HG02852 (cell line): ENCODE measurements around the gene NXN.
"Not testable (repeated sequence)": the region's sequence is repeated elsewhere in the genome, so short reads cannot be mapped to it uniquely, and the experiment has no call there.

Experiments
- ATAC-seq: cut with Tn5 transposase; IDR thresholded peaks from one replicate; pipeline ENCODE4 v1.9.1; 2021; ENCODE audit warnings: mild to moderate bottlenecking, moderate library complexity; ENCODE audit not compliant: unreplicated experiment

The NXN gene

DNA sequence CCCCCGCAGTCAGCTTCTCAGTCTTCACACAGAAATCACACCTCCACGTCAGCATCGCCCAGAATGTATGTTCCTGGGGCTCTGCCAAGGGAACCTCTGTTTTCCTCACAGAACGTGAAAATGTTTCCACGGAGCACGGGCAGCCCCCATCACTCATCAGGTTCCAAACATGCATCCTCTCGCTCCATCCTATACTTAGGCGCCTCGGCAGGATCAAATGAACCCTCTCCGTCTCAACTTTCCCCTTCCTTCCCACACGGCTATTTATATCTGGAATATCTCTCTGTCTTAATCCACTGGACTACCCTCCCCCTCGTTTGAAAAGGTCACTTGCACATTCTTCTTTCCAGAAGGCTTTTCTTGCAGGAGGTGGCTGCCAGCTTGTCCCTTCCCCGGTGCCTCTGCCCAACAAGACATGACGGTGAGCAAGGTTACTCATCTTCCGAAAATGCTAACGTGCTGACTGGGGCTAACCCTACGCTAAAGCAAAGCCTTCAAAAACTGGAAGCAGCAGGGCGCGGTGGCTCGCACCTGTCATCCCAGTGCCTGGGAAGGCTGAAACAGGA, 21.6 kb downstream of the NXN start:
- ATAC-seq: no peak

DNA sequence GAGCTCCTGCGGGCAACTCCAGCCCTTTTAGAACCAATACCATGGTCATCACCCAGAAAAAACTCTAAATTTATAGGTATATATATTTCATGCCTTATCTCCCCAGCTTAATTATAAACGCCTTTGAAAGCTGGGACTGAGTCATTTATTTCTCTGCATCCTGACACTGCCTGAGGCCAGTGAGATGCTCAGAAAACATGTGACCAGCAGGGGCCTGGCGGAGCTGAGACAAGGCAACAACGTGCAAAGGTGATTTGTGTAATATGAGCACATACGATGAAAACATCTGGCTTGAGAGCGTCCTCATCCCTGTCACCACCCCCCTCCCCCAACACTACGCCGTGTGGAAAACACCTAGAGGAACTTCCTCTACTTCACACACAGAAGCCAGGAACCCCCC, 22.7 kb downstream of the NXN start:
- no peak for ATAC-seq

DNA sequence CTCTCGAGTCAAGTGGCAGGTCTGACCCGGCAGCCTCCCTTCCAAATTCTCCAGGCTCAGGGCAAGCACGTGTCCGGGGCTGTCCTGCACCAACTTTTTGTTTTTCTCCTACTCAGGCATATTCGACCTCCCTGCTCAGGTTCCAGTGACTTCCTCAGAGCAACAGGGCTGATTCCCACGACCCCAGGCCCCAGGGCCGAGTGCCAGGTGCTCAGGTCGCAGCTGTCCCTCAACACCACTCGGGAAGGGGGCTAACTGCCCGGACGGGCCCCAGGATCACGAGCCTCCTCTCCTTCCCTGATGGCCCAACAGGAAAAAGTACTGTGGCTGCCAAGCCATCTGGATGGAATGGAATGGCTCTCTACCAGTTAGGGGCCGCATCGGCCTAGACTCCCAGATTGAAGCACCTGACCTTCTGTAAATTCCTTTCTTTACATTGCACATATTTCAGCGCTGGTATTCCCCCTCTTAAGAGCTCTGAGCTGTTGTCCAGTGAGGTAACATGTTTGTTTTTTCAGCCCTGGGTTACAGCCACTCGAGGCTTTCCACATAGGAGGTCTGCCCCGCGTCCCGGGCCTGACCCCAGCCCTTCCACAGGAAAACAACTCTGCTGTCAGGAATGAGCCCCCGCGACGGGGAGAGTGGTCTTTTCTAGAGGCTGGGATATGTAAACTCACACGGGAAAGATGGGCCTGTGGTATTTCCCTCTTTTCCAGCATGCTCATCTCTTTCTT, 25.0 kb downstream of the NXN start:
- ATAC-seq: no peak

DNA sequence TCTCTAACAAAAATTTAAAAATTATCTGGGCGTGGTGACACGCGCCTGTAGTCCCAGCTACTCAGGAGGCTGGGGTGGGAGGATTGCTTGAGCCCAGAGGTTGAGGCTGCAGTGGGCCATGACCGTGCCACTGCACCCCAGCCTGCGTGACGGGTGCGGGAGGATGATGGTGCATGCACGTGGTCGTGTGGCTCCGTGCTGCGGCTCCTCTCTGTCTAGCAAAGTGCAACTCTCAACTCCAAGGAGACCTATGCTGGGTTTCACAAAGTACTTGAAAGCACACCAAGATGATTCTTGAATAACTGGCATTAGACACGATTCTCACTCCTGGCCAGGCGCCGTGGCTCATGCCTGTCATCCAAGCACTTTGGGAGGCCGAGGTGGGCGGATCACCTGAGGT, 25.8 kb downstream of the NXN start:
- ATAC-seq: no peak

DNA sequence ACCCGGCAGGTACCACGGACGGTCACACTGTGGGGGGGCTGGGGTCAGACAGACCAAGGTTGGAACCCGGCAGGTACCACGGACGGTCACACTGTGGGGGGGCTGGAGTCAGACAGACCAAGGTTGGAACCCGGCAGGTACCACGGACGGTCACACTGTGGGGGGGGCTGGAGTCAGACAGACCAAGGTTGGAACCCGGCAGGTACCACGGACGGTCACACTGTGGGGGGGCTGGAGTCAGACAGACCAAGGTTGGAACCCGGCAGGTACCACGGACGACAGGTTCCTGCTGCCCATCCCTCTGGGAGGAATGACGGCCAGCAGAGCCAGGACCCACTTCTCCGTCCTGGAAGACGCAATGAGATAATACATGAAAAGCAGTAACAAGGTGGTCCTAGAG, 27.0 kb downstream of the NXN start:
- ATAC-seq: not testable (repeated sequence)

DNA sequence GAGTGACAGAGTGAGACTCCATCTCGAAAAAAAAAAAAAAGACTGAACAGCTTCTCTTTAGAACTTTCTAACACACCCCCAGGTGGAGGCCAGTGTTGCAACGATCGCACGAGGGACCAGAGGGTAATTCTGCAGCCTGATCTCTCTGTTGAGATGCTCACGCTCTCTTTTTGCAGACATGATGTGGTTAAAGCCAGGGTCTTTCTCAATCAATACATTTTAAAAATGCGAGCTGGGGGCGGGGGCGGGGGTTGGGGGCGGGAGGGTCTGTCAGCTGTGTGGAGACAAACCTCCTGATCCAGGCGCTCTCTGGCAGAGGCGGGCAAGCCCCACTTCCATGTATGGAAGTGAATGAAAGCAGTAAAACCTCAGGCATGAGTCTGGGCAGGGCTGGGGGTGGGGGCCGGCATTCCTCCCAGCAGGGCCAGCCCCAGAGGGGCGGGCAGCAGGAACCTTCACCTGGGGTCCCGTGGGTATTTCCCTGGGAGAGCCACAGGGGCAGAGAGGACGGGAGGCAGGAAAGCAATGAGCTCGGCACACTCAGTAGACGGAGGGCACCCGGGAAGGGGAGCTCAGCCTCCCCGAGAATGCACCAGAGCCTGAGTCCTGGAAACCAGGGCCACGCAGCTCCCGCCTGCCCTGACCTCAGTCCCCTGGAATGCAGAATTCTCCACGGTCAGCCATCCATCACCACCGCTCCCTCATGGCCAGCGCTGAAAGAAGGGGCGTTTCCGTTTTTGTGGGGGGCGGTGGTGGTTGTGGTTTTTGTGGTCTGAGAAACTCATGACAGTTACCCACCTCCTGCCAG, 28.0 kb downstream of the NXN start:
- ATAC-seq: no peak

DNA sequence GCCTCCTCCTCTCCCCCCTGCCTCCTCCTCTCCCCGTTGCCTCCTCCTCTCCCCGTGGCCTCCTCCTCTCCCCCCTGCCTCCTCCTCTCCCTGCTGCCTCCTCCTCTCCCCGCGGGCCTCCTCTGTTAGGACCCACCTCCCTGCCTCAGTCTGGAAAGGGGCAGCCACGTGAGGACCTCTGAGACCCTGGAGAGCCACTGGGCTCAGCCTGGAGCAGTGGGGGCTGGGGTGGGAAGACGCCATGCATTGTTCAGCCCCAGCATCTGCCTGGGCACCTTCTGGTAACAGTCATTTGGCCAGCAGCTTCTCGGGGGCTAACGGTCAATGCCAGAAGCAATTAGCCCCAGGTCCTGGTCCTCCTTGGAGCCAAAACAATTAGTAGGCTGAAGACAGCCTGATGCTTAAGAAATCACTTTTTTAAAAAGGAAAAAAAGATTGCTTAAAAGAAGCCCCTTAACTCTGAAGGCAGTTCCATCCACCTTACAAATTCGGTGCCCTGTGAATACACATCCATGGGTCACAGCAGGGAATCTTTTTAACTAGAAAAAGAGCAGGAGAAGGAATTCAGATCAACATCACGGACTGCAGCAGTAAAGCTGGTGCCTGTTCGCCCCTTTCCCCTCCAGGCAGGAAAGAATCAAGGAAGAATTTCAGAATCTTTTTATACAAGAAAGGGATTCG, 29.8 kb downstream of the NXN start:
- no peak for ATAC-seq

DNA sequence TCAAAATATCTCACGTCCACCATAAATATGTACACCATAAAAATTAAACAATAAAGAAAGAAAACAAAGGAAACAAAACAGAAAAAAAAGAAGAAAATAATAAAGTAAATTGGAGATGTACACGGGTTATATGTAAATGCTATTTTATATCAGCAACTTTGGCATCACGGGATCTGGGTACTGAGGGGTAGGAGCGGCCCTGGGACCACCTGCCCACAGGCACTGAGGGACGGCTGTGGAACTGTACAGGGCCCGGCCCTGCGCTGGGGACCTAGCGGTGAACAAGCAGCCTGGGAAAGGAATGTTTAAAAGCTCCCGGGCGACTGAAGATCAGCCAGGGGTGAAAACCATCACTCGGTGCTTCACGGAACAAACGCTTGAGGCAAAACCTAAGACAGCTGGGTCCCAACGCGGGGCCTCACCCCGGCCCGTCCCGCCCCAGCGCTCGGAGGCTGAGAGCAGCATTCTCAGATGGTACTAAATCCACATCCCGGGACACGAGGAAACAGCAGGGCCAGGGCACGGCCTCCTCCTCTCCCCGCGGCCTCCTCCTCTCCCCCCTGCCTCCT, 31.2 kb downstream of the NXN start:
- ATAC-seq: no peak

DNA sequence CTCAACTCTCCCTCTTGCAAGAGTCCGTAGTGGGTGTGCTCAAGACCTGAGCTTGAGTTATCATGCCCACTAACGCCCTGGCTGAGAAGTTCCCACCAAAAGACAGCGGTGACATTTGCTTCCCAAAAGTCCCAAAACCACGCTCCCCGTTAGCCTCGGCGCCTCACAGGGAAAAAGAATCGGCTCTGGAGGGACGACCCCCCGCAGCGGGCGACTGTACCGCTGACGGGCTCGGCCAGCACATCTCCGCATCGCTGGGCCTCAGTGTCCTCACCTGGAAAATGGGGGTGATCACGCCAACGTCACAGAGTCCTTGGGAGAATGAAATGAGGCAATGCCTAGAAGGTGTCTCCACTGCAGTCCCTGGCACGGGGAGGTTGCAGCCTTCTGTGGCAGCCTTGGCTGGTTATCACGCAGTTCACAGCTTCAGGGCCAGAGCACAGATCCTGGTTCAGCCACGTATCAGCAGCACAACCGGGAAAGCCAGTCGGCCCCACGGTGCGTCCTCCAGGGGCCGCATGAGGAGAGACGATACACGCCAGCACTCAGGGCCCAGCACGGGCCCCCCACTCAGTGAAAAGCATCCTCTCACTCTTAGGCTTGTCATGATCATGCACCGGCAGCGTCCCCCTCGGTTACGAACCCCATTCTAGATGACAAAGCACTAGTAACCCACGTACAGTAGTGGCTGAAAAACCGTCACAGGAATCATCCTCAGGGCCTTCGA, 32.9 kb downstream of the NXN start:
- ATAC-seq: no peak

DNA sequence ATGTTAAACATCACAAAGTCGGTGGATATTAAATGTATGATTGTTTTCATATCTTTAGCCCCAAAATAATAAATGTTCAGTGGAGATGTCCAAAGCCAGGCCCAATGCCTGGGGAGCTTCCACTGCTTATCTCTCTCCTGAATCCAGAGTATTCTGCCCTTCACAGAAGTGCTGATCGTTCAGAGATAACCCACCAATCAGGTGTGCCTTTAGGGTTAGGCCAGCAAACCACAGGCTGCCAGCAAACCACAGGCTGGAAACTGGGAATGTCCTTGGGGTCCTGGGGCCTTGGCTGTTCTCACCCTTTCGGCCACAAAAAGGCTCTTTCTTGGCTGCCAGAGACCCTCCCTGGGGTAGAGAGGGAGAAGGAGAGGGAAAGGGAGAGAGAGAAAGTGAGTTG, 33.9 kb downstream of the NXN start:
- ATAC-seq: no peak

DNA sequence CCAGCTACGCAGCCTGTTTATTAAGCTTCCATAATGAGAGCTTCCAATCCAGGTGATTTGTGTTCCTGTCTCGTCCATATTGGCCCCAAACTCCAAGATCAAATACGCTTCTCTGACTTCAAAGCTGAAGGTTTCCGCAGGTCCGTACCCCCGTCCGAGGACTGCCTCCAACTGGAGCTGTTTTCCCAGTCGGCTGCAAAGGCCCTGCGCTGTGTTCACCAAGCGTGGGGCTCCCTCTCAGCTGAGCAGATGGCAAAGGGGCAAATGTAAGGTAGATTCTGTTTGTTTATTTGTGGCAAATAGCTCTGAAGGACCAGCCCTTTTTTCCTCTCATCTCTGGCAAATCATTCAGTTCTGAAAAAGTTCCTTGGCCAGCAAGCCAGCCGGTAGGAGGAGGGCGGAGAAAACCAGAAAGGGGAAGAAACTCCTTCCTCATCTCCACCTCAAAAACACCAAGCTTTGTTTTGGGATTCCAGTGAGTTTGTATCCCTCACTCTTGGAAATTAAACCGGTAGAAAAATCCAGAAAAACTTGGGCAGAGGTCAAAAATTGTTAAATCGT, 35.2 kb downstream of the NXN start:
- no peak for ATAC-seq

DNA sequence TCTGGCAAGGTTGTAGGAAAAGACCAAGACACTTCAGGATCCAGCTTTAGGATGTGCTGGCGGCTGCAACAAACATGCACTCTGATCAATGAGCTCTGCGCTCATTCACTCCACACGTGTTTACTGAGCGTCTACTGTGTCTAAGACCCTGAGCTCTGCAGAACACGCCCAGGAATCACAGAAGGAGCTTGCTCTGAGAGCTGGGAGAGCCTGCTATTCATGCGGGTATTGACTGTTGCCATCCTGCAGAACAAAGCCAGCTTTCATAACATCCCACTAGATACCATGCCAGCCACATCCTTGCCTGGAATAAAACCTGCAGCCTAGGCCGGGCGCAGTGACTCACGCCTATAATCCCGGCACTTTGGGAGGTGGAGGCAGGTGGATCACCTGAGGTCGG, 44.1 kb downstream of the NXN start:
- no peak for ATAC-seq

DNA sequence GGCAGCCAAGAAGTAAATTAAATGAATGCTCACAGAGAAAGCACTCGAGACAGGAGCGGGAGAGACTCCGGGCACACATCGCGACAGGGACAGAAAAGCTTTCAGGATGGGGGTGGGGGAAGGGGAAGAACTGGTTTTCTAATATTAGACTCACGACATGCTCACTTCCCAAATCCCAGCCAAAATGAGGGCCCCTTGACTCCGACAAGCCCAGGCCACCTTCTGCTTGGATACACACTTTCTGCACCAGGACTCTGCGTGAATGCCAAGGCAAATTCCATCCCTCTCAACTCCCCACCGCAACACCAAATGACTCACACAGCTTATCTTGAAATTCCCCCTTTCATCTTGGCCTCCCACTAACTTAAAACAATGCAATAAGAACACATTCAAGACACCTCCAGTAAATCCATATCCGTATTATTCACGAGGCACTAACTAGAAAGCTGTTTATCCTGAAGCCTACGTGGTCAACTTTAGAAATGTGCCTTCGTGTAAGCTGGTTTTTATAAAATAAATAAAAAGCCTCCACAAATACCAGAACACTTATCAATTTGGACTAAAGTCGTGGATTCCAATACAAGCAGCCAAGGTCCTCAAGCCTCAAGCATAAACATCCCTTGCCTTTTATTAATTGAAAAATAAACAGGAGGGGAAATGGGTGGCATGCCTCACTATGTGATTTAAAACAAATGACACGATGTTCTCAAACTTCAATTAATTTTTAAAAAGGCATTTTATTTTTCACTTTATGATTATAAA, 46.1 kb downstream of the NXN start:
- ATAC-seq: no peak

DNA sequence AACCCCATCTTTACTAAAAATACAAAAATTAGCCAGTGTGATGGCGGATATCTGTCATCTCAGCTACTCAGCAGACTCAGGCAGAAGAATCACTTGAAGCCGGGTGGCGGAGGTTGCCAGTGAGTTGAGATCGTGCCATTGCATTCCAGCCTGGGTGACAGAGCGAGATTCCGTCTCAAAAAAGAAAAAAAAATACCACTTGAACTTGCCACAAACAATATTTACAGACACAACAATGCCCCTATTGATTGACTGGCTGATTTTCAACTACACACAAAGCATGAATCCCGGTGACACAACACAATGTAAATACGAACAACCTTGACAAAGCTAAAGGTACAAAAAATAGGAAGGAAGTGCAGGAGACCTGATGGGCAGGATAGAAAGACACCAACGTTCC, 49.3 kb downstream of the NXN start:
- no peak for ATAC-seq

DNA sequence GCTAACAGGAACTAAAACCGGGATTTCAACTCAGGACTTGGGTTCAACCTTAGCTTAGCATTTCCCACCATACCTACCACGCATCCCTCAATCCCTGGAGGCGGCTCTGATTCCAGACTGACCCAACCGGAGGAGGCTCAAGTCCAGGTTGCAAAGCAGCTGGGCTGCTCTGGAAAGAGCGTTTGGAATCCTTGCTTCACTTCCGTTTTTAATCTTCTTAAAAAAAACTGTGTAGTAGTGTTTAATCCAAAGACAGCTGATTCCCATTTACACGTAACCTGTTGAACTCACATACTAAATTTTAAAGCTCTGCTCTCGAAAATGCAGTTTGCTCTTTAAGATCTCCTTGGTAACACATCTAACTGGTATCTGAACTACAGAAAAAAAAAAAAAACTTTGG, 50.0 kb downstream of the NXN start:
- no peak for ATAC-seq

DNA sequence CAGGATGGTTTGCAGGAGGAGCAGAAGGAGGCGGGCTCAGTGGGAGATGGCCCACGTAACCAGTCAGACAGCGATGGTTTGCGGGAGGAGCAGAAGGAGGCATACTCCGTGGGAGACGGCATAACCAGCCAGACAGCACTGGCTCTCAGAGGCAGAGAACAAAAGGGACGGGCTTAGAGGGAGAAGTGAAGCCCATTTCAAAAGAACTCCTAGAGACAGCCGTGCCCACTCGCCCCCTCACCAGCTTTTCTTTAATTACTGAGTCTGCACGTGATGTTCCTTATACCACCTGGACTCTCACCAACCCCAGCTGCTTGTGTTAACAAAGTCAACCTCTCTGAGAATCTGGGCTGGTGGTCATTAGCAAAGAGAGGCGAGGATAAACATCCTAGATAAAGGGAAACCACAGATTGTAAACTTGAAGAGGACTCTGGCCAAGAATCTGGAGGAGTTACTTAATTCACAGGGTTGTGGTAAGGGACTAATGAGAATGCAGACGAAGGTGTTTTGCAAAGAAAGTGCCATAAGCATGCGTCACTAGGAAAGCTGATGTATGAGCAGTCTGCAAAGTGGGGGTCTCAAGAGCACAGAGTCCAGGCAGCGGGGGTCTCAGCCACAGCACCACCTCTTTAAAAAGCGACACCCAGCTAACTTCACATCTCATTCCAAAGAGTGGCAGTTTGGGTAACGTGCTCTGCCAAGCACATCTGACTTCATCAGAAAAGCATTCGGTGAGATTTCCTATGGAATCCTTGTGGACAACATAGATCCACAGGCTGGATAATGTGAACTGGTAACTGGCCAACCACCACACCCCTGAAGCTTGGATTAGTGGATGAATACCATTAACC, 51.7 kb downstream of the NXN start:
- no peak for ATAC-seq

DNA sequence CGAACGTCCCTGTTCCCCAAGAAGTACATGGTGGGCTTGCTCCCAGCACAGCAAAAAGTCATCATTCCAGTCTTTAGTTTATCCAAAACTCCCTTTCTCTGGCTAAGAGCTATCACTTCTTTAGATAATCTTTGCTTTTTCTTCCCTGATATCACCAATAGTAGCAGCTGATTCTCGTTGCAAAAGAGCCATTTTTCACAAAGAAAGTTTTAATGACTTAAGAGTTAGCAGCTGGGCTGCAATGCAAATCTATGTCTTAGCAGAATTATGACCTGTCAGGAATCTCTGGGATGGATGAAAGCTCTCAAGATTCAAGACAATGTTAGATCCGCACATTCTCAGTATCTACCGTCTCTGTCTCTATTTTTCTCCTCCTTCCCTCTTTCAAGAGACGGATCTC, 53.8 kb downstream of the NXN start:
- ATAC-seq: no peak

DNA sequence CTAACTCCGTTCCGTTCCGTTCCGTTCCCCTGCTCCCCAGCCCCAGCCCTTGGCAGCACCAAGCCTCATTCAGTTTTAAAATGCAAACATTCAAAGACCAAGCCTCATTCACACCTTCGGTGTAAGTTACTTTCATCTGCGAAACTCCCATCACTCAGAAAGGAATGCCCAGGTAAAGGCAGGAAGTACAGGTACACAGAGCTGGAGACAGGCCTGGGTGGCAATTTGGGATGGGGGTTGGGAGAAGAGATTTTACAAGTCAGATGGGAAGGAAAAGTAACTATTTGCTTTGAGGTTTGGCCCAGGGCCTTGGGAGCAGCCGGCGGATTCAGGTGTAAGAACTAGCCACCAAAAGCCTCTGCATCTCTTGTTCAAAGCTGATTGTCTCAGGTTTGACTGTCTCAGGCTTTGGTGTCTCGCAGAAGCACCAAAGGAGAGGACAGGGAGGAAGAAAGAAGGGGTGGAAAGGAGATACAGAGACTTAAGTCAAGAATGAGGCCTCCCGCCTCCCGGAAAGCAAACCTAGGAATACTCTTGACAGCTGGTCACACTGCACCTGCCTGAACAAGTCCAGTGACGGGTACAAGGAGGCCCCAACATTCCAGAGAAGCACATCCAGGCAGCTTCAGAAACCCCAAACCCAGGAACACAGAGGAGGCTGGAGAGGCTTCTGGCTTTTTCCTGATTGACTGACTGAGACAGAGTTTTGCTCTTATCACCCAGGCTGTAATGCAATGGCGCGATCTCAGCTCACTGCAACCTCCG, 54.7 kb downstream of the NXN start:
- no peak for ATAC-seq
